ENCODE data around the gene CMBL.
A peak's percentile ranks its signal among the peaks of the same experiment; 100 is the strongest.
"Not testable (repeated sequence)": the region's sequence is repeated elsewhere in the genome, so short reads cannot be mapped to it uniquely, and the experiment has no call there.

Gene CMBL

DNA sequence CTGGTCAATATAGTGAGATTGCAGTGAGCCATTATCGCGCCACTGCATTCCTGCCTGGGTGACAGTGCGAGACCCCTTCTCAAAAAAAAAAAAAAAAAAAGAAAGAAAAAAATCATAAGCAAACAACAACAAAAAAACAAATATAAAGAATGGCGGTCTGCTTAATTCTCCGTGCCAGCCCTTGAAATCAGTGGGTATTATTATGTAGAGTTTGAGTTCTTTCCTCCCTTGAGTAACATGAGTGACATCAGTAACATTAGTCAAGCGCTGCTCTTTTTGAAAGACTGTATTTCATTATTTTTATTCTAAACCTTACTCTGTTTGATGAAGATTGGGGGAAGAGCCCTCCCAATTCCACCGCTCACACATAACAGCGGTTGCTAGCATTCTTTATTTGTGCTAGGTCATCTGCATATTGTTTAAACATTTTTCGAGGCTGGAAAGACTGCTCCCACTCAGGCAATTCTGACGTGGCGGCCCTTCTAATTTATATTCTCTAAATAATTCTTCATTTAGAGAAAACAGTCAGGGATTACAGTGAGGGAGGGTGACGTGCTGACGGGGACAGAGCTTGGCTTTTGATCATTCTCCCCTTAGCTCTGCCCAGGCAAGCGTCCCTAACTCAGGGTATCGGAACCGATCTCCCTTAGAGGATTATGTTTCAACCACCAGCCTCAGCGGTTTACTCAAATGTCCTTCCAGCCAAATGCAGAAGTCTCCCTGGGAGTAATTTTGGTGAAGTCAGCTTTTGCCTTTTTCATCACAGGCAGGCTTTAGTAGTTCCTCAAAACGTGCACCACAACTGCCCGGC, 44.9 kb upstream of the CMBL start:
- Histone ChIP-seq H3K4me3 (ENCODE audit: low read depth, low read length) (peak overlapping the region; percentile 93), H3K27me3 (ENCODE audit: insufficient read depth, low read depth, severe bottlenecking) (no peaks in the 10 kb centered on the region), H3K27ac (peak overlapping the region; percentile 100), H3K9me3 (ENCODE audit: severe bottlenecking) (no peaks in the 10 kb centered on the region), H3K36me3 (peaks cover 15% of the 10 kb centered on the region)
- DNase-seq: no peak
- TF ChIP-seq, protein P1, sequence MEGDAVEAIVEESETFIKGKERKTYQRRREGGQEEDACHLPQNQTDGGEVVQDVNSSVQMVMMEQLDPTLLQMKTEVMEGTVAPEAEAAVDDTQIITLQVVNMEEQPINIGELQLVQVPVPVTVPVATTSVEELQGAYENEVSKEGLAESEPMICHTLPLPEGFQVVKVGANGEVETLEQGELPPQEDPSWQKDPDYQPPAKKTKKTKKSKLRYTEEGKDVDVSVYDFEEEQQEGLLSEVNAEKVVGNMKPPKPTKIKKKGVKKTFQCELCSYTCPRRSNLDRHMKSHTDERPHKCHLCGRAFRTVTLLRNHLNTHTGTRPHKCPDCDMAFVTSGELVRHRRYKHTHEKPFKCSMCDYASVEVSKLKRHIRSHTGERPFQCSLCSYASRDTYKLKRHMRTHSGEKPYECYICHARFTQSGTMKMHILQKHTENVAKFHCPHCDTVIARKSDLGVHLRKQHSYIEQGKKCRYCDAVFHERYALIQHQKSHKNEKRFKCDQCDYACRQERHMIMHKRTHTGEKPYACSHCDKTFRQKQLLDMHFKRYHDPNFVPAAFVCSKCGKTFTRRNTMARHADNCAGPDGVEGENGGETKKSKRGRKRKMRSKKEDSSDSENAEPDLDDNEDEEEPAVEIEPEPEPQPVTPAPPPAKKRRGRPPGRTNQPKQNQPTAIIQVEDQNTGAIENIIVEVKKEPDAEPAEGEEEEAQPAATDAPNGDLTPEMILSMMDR (IDR thresholded peaks at IDR 0.05; ENCODE audit: low read depth, low read length): no peak

DNA sequence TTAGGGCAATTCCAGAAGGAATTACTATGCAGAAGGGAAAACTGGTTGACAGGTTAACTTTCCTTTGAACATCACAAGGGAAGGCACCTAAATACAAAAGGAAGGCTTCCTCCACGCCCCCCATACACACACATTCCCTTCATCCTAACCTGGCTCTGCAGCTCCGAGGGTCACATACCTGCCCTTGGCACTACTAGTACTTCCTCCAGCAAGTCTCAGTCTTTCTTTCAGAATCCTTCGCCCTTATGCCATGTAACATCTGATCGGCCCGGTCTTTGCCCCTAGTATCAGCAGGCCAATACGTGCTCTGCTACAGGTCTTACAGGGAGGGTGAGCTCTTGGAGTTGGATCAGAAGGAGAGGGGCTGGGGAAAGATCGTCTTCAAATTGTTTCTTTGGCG, 44.2 kb upstream of the CMBL start:
- no peak for DNase-seq
- Histone ChIP-seq H3K27me3 (ENCODE audit: insufficient read depth, low read depth, severe bottlenecking) (no peaks in the 10 kb centered on the region), H3K4me3 (ENCODE audit: low read depth, low read length) (no peak overlapping the region), H3K27ac (peak overlapping the region; percentile 11), H3K9me3 (ENCODE audit: severe bottlenecking) (no peaks in the 10 kb centered on the region), H3K36me3 (peaks cover 15% of the 10 kb centered on the region)
- TF ChIP-seq, protein P1 (IDR thresholded peaks at IDR 0.05; ENCODE audit: low read depth, low read length): no peak

DNA sequence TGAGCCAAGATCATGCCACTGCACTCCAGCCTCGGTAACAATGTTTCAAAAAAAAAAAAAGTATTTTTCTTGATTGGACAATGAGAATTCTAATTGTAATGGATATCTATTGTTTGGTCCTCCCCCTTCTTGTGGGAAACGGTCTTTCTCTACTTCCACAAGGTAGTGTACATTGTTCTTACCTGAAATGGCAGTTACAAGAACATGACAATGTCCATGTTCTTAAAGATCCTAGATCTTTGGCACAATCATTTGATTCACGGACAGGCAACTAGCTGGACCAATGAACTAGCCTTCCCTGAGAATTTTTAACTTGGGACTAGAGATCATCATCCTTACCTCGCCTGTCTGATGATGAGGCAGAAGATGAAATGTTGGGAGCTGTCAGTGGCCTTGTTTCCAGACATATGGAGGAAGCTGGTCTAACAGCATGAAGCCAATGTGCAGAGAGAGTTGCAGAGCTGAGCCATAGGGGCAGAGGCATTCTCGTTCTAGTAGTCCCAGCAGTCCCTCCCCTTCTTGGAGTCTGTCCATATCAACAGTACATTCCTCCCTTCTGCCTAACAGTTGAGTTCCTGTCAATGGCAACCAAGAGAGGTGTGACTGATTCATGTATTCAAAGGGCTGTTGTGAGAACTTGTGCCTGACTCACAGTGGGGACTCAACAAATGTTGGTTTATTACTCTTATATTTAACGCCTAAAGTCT, 43.6 kb upstream of the CMBL start:
- TF ChIP-seq, protein P1 (IDR thresholded peaks at IDR 0.05; ENCODE audit: low read depth, low read length): no peak
- Histone ChIP-seq H3K4me3 (ENCODE audit: low read depth, low read length) (no peak overlapping the region), H3K27me3 (ENCODE audit: insufficient read depth, low read depth, severe bottlenecking) (no peaks in the 10 kb centered on the region), H3K27ac (peak overlapping the region; percentile 11; the same call in 1 of the 2 replicates), H3K36me3 (peaks cover 12% of the 10 kb centered on the region), H3K9me3 (ENCODE audit: severe bottlenecking) (no peaks in the 10 kb centered on the region)
- DNase-seq: no peak

DNA sequence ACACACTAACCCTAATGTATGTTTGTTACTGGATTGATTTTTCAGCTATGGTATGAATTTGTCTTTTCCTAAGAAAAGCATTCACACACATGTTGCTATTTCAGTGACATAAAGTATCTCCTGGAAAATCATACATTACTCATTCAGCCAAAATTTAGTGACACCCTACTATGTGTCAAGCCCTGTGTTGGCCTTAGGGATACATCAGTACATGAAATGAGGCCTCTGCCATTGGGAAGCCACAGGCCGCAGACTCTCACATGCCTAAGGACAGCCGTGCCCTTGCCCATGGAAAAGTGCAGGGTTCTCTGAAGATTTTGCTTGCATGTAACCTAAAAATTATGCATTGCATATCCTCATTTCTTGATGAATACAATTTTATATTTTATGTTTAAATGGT, 40.6 kb upstream of the CMBL start:
- no peak overlapping the region for H3K27ac ChIP-seq
- no peak overlapping the region for H3K4me3 ChIP-seq (ENCODE audit: low read depth, low read length)
- TF ChIP-seq, protein P1 (IDR thresholded peaks at IDR 0.05; ENCODE audit: low read depth, low read length): no peak
- H3K36me3 ChIP-seq: no peaks in the 10 kb centered on the region
- H3K27me3 ChIP-seq (ENCODE audit: insufficient read depth, low read depth, severe bottlenecking): no peaks in the 10 kb centered on the region
- peaks cover 3% of the 10 kb centered on the region for H3K9me3 ChIP-seq (ENCODE audit: severe bottlenecking)
- no peak for DNase-seq

DNA sequence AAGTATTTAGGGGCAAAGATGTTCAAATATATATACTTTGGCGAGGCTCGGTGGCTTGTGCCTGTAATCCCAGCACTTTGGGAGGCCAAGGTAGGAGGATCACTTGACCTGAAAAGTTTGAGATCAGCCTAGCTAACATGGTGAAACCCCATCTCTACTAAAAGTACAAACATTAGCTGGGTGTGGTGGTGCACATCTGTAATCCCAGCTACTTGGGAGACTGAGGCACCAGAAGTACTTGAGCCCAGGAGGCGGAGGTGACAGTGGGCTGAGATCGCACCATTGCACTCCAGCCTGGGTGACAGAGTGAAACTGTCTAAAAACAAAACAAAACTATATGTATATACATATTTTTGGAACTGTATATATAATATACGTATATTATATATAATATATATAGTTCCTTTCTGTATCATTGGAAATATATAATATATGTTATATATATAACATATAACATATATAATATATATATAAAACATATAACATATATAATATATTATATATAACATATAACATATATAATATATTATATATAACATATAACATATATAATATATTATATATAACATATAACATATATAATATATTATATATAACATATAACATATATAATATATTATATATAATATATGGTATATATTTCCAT, 36.9 kb upstream of the CMBL start:
- not testable (repeated sequence) for DNase-seq; H3K9me3 ChIP-seq (ENCODE audit: severe bottlenecking); H3K36me3 ChIP-seq; H3K27ac ChIP-seq; H3K27me3 ChIP-seq (ENCODE audit: insufficient read depth, low read depth, severe bottlenecking); H3K4me3 ChIP-seq (ENCODE audit: low read depth, low read length)

DNA sequence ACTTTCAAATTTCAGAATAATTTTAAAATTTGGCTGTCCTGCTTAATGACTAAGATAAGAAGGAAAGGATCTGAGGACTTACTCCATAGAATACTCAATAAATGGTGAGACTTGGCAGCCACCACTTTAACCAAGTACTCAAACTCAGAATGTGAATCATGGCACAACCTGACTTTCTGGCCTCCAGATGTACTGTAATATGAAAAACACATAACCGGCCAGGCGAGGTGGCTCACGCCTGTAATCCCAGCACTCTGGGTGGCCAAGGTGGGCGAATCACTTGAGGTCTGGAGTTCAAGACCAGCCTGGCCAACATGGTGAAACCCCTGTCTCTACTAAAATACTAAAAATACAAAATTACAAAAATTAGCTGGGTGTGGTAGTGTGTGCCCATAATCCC, 35.8 kb upstream of the CMBL start:
- Histone ChIP-seq H3K27ac (no peak overlapping the region), H3K36me3 (no peaks in the 10 kb centered on the region), H3K9me3 (ENCODE audit: severe bottlenecking) (peaks cover 3% of the 10 kb centered on the region), H3K4me3 (ENCODE audit: low read depth, low read length) (no peak overlapping the region), H3K27me3 (ENCODE audit: insufficient read depth, low read depth, severe bottlenecking) (no peaks in the 10 kb centered on the region)
- TF ChIP-seq, protein P1 (IDR thresholded peaks at IDR 0.05; ENCODE audit: low read depth, low read length): no peak
- no peak for DNase-seq

Data from WERI-Rb-1 (cell line).